GM12873 (cell line): ENCODE measurements around the gene DCDC1.

Source experiments
- TF ChIP-seq, protein P1 (sequence below): IDR thresholded peaks from 2 replicates; pipeline ENCODE4 v1.5.1; 2012; ENCODE audit warnings: low read depth, mild to moderate bottlenecking, moderate library complexity, low read length, control low read depth; ENCODE audit not compliant: insufficient read depth; ENCODE audit errors: missing control alignments

Gene DCDC1

DNA sequence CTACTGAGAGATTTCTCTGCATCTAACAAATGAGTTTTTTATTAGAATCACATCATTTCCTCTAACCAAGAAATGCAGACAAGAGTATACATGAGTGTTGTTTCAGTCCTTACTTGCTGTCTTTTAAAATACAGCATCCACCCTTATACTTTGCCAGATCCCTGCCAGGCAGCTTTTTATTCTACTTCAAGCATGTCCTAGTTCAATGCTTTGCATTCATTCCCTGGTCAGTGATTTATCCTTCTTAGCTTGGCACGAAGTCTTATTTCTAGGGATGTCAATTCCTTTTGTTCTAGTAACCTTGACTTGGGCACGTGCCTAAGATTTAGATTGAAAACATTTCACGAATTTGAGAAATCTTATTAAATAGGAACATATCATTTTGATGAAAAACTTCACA, 476.2 kb downstream of the DCDC1 start:
- TF ChIP-seq, protein P1, sequence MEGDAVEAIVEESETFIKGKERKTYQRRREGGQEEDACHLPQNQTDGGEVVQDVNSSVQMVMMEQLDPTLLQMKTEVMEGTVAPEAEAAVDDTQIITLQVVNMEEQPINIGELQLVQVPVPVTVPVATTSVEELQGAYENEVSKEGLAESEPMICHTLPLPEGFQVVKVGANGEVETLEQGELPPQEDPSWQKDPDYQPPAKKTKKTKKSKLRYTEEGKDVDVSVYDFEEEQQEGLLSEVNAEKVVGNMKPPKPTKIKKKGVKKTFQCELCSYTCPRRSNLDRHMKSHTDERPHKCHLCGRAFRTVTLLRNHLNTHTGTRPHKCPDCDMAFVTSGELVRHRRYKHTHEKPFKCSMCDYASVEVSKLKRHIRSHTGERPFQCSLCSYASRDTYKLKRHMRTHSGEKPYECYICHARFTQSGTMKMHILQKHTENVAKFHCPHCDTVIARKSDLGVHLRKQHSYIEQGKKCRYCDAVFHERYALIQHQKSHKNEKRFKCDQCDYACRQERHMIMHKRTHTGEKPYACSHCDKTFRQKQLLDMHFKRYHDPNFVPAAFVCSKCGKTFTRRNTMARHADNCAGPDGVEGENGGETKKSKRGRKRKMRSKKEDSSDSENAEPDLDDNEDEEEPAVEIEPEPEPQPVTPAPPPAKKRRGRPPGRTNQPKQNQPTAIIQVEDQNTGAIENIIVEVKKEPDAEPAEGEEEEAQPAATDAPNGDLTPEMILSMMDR, result no peak

DNA sequence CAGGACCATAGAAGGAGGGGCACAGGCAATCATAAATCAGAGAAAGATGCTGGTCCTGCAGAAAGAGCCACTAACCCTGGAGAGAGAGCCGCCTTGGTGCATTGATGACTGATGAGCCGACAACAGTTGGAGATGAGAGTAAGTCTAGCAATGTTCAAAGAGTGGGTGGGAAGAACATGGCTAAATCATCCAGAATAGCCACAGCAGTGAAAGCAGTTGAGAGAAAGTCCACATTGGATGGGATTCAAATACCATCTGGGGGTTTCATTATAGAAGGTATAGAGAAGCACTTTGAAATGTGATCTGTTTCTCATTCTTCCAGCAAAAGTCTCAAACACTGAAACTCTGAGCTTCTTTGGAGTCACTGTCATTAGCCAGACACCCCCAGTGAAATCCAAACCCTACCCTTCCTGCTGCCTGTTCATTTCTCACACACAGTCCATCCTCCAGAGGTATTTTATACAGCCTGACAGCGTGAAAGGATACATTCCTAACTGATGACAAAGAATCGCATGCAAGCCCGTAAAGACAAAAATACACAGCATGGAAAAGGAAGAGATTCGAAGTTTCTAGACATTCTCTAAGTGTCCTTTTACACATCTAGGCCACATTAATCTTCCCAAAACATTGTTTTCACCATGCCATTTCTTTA, 480.3 kb downstream of the DCDC1 start:
- TF ChIP-seq, protein P1, result no peak

DNA sequence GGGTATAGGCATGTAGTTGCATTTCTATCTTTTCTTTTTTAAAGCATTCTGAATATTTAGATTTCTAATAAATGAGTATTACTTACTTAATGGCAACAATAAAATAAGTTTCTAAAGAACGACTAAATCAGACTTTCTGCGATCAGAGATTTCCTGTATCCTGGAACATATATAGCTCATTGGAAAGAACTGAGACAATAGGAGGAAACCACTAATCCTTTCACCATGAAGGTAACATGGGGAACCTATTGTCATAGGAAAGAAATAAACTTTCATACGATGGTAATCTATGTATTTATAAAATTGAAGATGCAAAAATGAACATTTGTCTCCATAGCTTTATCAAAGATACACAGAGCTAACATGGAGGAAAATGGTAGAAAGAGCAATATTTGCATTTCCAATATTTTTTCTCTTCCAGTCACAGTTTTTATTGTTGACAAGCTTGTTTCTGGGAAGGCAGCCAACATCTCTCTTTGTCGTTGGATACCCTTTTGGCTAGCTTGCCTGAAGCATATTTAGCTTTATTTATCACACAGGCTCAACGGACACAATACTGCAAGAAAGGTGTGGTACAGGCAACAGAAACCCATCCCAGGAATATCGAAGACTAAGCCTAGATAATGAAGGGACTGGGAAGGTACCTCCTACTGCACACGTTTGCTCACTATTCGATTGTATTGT, 490.1 kb downstream of the DCDC1 start:
- TF ChIP-seq, protein P1, result no peak

- TF ChIP-seq, protein P1, result no peak
Observed at GRCh38 chr11:30878400-30878799, 491.1 kb downstream of the DCDC1 start.

- TF ChIP-seq, protein P1, result no peak
Observed at GRCh38 chr11:30876663-30877396, 492.7 kb downstream of the DCDC1 start.

DNA sequence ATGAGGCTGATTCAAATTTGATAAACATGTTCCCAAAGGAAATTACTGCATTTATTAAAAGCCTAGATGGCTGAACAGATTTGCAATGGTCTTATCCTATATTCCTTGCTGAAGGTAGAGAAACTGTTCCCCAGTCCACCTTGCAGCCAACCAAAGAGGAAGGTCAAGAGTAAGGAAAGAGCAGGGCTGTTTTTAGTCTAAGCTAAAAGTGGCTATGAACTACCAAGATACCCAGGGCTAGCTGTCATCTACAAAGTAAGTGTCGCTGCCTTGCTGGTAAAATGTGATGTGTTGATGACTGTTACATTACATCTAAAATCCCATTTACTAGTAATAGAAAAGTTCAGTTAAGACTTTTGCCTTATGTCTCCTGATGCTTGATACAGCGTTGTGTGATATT, 493.3 kb downstream of the DCDC1 start:
- TF ChIP-seq, protein P1, result no peak

- TF ChIP-seq, protein P1, result no peak
Observed at GRCh38 chr11:30875806-30876205, 493.7 kb downstream of the DCDC1 start.
